Keratinocyte (primary cell): ENCODE results near the gene KMT2A. TPM values are rescaled to one million over a fixed set of nuclear protein-coding genes. Genes with fewer than 3 reads are reported as not detected.

Source experiments
- DNase-seq: peaks from one replicate; pipeline ENCODE4 v3.0.0-alpha.2; 2011; ENCODE audit warnings: low read depth, missing footprints, low spot score
- FAIRE-seq: peaks from 2 replicates; lab custom pipeline; 2011; peaks lifted over from hg19 to GRCh38; lab: Jason Lieb, UNC
- H2AFZ ChIP-seq: 2 replicates; pipeline ENCODE4 v1.6.0; 2012; ENCODE audit warnings: low read length, control low read depth, inconsistent platforms; ENCODE audit not compliant: control insufficient read depth
- H3K27ac ChIP-seq: 2 replicates; pipeline ENCODE4 v1.5.1; 2011; ENCODE audit warnings: low read length; ENCODE audit not compliant: control insufficient read depth, insufficient read depth
- H3K27me3 ChIP-seq: 3 replicates; pipeline ENCODE4 v1.6.0; 2011; ENCODE audit warnings: low read length; ENCODE audit not compliant: control insufficient read depth, insufficient read depth; ENCODE audit errors: extremely low read depth
- H3K36me3 ChIP-seq, 2 experiments: 2 replicates in 1 of 2; 3 replicates in 1 of 2; pipeline ENCODE4 v1.5.1; 2011; ENCODE audit warnings: low read length in 2 of 2, mild to moderate bottlenecking in 1 of 2; ENCODE audit not compliant: control insufficient read depth in 2 of 2, insufficient read depth in 2 of 2; ENCODE audit errors: extremely low read depth in 1 of 2
- H3K4me1 ChIP-seq: 3 replicates; pipeline ENCODE4 v1.5.1; 2011; ENCODE audit warnings: low read length; ENCODE audit not compliant: control insufficient read depth, insufficient read depth; ENCODE audit errors: extremely low read depth
- H3K4me2 ChIP-seq: 3 replicates; pipeline ENCODE4 v1.6.0; 2011; ENCODE audit warnings: low read depth, low read length; ENCODE audit not compliant: control insufficient read depth, insufficient read depth; ENCODE audit errors: extremely low read depth
- H3K4me3 ChIP-seq, 3 experiments: fragments of 200-600 bp in 1 of 3; sonication (generic) in 1 of 3; 2 replicates in 2 of 3; 3 replicates in 1 of 3; pipeline ENCODE4 v1.5.1; 2011 to 2016; ENCODE audit warnings: low read length in 3 of 3, mild to moderate bottlenecking in 3 of 3, control low read depth in 2 of 3, inconsistent platforms in 1 of 3, low read depth in 1 of 3, mixed read lengths in 1 of 3, mixed run types in 1 of 3, moderate library complexity in 1 of 3; ENCODE audit not compliant: control insufficient read depth in 2 of 3, insufficient read depth in 2 of 3; ENCODE audit errors: extremely low read depth in 1 of 3
- H3K79me2 ChIP-seq: 2 replicates; pipeline ENCODE4 v1.6.0; 2012; ENCODE audit warnings: low read length; ENCODE audit not compliant: control insufficient read depth, insufficient read depth
- H3K9ac ChIP-seq: 3 replicates; pipeline ENCODE4 v1.6.0; 2011; ENCODE audit warnings: low read length; ENCODE audit not compliant: control insufficient read depth, insufficient read depth; ENCODE audit errors: extremely low read depth
- H3K9me1 ChIP-seq: 3 replicates; pipeline ENCODE4 v1.6.0; 2011; ENCODE audit warnings: low read length; ENCODE audit not compliant: control insufficient read depth, insufficient read depth; ENCODE audit errors: extremely low read depth
- H3K9me3 ChIP-seq: 2 replicates; pipeline ENCODE4 v1.5.1; 2012; ENCODE audit warnings: low read depth, low read length; ENCODE audit not compliant: control insufficient read depth
- H4K20me1 ChIP-seq: 3 replicates; pipeline ENCODE4 v1.6.0; 2011; ENCODE audit warnings: low read length; ENCODE audit not compliant: control insufficient read depth, insufficient read depth; ENCODE audit errors: extremely low read depth
- CTCF ChIP-seq, 3 experiments: IDR thresholded peaks in 1 of 3; conservative IDR thresholded peaks in 1 of 3; optimal IDR thresholded peaks in 1 of 3; 2 replicates in 2 of 3; 3 replicates in 1 of 3; pipeline versions ENCODE3 to v1.5.1; 2011; ENCODE audit warnings: low read length in 3 of 3, mild to moderate bottlenecking in 3 of 3, moderate library complexity in 2 of 3, control low read depth in 1 of 3, inconsistent platforms in 1 of 3; ENCODE audit not compliant: insufficient read depth in 2 of 3; ENCODE audit errors: extremely low read depth in 1 of 3
- EZH2 ChIP-seq: IDR thresholded peaks from one replicate; pipeline ENCODE4 v1.6.1; 2012; ENCODE audit warnings: inconsistent platforms, mild to moderate bottlenecking, low read length, moderate library complexity
- dilution Hi-C: fragments of 300-500 bp; cut with MboI; formaldehyde crosslinking; loops from one replicate; pipeline ENCODE4 v1.7.0; 2020; ENCODE audit warnings: low sequenced_read_pairs; ENCODE audit not compliant: extremely low pct_ligation_motif_present
- polyA plus RNA-seq, 5 experiments: library from polyadenylated mRNA; depleted of rRNA in 3 of 5; stranded (reverse) in 3 of 5; stranded (forward) in 1 of 5; unstranded in 1 of 5; fragments of >200 nt; gene quantifications; 1 replicate in 1 of 5; 2 replicates in 3 of 5; 3 replicates in 1 of 5; pipeline versions ENCODE4 v1.2.1 to v1.2.3, GENCODE V29; 2011 to 2012; ENCODE audit warnings: missing spikeins in 2 of 5, low read depth in 1 of 5, low replicate concordance in 1 of 5

KMT2A gene
- polyA plus RNA-seq, 1 donor (not counting 4 experiments of a cell fraction or from before 2014, with no cell fraction given), result 11.7 TPM

DNA sequence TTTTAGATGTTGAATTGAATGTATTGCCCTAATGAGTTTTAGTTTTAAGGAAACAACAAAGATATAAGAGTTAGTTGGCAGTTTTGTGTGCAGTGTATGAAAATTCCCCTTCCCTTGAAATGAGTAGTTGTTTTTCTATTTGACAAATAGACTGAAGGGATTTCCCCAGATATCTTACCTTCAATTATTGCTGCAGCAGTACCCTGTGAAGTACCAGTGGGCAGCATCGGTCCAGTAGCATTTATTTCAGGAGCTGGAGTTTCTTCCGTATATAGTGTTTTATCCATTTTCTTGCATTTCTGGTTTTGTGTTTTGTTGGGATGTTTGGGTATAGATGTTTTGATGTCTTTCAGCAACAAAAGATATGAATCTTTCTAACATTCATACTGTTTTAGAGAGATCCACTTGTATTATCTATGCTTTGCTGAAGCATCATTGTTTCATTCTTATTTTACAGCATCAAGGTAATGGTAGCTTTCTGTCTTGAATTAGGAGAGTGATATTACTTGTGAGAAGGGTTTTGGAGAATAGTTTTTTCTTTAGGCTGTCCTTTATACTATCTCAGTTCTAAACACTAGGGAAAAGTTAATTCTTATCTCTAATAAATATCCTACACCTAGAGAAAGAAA is 7.4 kb downstream of the KMT2A start:
- H2AFZ ChIP-seq, result no peak overlapping the region
- no peak overlapping the region for H3K4me3 ChIP-seq
- H3K36me3 ChIP-seq, result peaks cover 0 to 3% of the 10 kb centered on the region in 2 experiments
- H3K79me2 ChIP-seq, result peaks cover 92% of the 10 kb centered on the region
- peaks cover 10% of the 10 kb centered on the region for H4K20me1 ChIP-seq
- no peaks in the 10 kb centered on the region for H3K9me1 ChIP-seq
- H3K27ac ChIP-seq, result no peak overlapping the region
- dilution Hi-C loops, result no loop called here
- TF ChIP-seq CTCF (optimal IDR thresholded peaks at IDR 0.05 in 1 of 3, IDR thresholded peaks at IDR 0.05 in 1 of 3, conservative IDR thresholded peaks at IDR 0.05 in 1 of 3; ENCODE audit: extremely low read depth in 1 of 3, insufficient read depth in 2 of 3, low read length in 3 of 3) (no peak), EZH2 (no peak)
- FAIRE-seq (no peak), DNase-seq (no peak)
- H3K4me1 ChIP-seq, result peaks cover 24% of the 10 kb centered on the region
- H3K9me3 ChIP-seq, result no peaks in the 10 kb centered on the region
- no peak overlapping the region for H3K9ac ChIP-seq
- no peaks in the 10 kb centered on the region for H3K27me3 ChIP-seq
- no peak overlapping the region for H3K4me2 ChIP-seq

GRCh38 chr11:118447423-118447822 is 11.1 kb downstream of the KMT2A start:
- Histone ChIP-seq H3K9ac (no peak overlapping the region), H3K4me3 (no peak overlapping the region), H3K4me1 (peaks cover 8% of the 10 kb centered on the region), H4K20me1 (no peaks in the 10 kb centered on the region), H3K4me2 (no peak overlapping the region), H3K27ac (no peak overlapping the region), H3K36me3 (peaks cover 0 to 2% of the 10 kb centered on the region in 2 experiments), H2AFZ (no peak overlapping the region), H3K79me2 (peaks cover 80% of the 10 kb centered on the region), H3K9me1 (no peaks in the 10 kb centered on the region), H3K27me3 (no peaks in the 10 kb centered on the region), H3K9me3 (no peaks in the 10 kb centered on the region)
- TF ChIP-seq EZH2 (no peak), CTCF (optimal IDR thresholded peaks at IDR 0.05 in 1 of 3, IDR thresholded peaks at IDR 0.05 in 1 of 3, conservative IDR thresholded peaks at IDR 0.05 in 1 of 3; ENCODE audit: extremely low read depth in 1 of 3, insufficient read depth in 2 of 3, low read length in 3 of 3) (no peak)
- DNase-seq, result no peak
- no peak for FAIRE-seq
- dilution Hi-C loops, result no loop called here
